ENCODE results near the gene LRRC3C. TPM values are rescaled to one million over a fixed set of nuclear protein-coding genes. Genes with fewer than 3 reads are reported as not detected.

LRRC3C gene
- total RNA-seq, 1 experiment from 2014 or later: not detected

DNA sequence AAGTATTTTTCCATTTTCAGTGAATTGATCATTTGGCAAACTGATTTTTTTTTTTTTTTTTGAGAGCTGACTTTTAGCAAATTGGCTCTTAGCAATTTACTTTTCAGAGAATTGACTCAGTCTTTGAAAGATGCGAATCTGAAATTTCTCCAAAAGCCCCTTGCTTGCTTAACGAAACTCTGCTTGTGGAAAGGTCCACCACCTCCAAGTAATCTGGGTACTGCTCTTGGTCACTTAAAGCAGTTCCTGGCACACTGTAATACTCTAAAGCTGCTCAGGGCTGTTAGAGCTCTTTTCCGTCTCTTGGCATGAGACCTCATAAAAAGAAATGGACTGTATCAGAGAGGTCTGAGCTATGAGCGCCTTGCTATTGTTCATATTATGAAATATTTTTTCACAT lies 12.0 kb upstream of the LRRC3C start:
- POLR2A ChIA-PET: interaction anchor here (0.5 to 0.7 kb wide), 3 partner anchors 55 to 566 kb away, joined by 4 to 5 read pairs (median 4); no protein-coding TSS in a partner anchor
- intact Hi-C loops (cut with micrococcal nuclease; ENCODE audit: unreplicated experiment): no loop called here
- Histone ChIP-seq H3K4me3 (ENCODE audit: low read depth, low read length) (no peak overlapping the region), H3K4me1 (peaks cover 27% of the 10 kb centered on the region), H3K36me3 (ENCODE audit: control insufficient read depth, insufficient read depth, low read length) (peaks cover 3% of the 10 kb centered on the region), H3K9me3 (no peaks in the 10 kb centered on the region), H3K27me3 (replicated peaks; ENCODE audit: control insufficient read depth, insufficient read depth, low read length) (no peaks in the 10 kb centered on the region)
- CTCF ChIA-PET: no interaction called here
- no TSS peak for BruUV-seq (replicated peaks)
- H3K27ac Mint-ChIP-seq (ENCODE audit: unreplicated experiment): no peak overlapping the region
- no peak overlapping the region for H3K4me3 Mint-ChIP-seq (ENCODE audit: unreplicated experiment)
- TF ChIP-seq, protein P1, sequence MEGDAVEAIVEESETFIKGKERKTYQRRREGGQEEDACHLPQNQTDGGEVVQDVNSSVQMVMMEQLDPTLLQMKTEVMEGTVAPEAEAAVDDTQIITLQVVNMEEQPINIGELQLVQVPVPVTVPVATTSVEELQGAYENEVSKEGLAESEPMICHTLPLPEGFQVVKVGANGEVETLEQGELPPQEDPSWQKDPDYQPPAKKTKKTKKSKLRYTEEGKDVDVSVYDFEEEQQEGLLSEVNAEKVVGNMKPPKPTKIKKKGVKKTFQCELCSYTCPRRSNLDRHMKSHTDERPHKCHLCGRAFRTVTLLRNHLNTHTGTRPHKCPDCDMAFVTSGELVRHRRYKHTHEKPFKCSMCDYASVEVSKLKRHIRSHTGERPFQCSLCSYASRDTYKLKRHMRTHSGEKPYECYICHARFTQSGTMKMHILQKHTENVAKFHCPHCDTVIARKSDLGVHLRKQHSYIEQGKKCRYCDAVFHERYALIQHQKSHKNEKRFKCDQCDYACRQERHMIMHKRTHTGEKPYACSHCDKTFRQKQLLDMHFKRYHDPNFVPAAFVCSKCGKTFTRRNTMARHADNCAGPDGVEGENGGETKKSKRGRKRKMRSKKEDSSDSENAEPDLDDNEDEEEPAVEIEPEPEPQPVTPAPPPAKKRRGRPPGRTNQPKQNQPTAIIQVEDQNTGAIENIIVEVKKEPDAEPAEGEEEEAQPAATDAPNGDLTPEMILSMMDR (IDR thresholded peaks at IDR 0.05; ENCODE audit: insufficient read depth in 1 of 2, low read depth in 1 of 2, low read length in 1 of 2, severe bottlenecking in 1 of 2, unreplicated experiment in 1 of 2): no peak
- no peaks in the 10 kb centered on the region for H3K27me3 Mint-ChIP-seq (ENCODE audit: insufficient read depth, unreplicated experiment)
- H3K36me3 Mint-ChIP-seq (ENCODE audit: insufficient read depth, unreplicated experiment): peaks cover 24% of the 10 kb centered on the region
- no peaks in the 10 kb centered on the region for H3K9me3 Mint-ChIP-seq (ENCODE audit: unreplicated experiment)
- peaks cover 20% of the 10 kb centered on the region for H3K4me1 Mint-ChIP-seq (ENCODE audit: low read depth, unreplicated experiment)
- no peak for DNase-seq

DNA sequence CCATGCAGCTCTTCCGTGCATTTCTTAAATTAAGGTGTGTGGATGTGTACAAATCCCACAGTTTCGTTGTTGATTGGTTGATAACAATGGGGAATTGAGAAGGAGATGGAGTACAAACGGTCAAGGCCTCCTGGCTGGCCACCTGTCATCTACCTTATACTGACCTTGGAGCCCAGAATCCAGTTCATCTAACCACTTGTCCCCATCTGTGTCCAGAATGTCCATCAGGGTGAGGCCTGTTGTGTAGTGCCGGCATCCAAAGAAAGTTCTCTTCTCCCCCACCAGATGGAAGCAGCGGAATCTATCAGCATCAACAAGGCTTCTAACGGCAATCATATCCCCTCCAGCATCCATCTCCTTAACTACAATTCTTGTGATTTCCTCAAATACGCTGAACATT lies 10.6 kb upstream of the LRRC3C start:
- Histone ChIP-seq H3K27me3 (replicated peaks; ENCODE audit: control insufficient read depth, insufficient read depth, low read length) (no peaks in the 10 kb centered on the region), H3K4me1 (peaks cover 27% of the 10 kb centered on the region), H3K4me3 (ENCODE audit: low read depth, low read length) (no peak overlapping the region), H3K36me3 (ENCODE audit: control insufficient read depth, insufficient read depth, low read length) (peaks cover 3% of the 10 kb centered on the region), H3K9me3 (no peaks in the 10 kb centered on the region)
- Mint-ChIP-seq H3K4me3 (ENCODE audit: unreplicated experiment) (peak overlapping the region; percentile 23), H3K4me1 (ENCODE audit: low read depth, unreplicated experiment) (peaks cover 20% of the 10 kb centered on the region), H3K27ac (ENCODE audit: unreplicated experiment) (peak overlapping the region; percentile 90), H3K9me3 (ENCODE audit: unreplicated experiment) (no peaks in the 10 kb centered on the region), H3K27me3 (ENCODE audit: insufficient read depth, unreplicated experiment) (no peaks in the 10 kb centered on the region), H3K36me3 (ENCODE audit: insufficient read depth, unreplicated experiment) (peaks cover 35% of the 10 kb centered on the region)
- BruUV-seq (replicated peaks): no TSS peak
- TF ChIP-seq, protein P1 (IDR thresholded peaks at IDR 0.05; ENCODE audit: insufficient read depth in 1 of 2, low read depth in 1 of 2, low read length in 1 of 2, severe bottlenecking in 1 of 2, unreplicated experiment in 1 of 2): peak; percentile 39 to 51
- intact Hi-C loops (cut with micrococcal nuclease; ENCODE audit: unreplicated experiment): loop anchor here (1.0 kb wide), 2 partner anchors 9 to 63 kb away; partner anchors contain the start of gene PSMD3
- CTCF ChIA-PET: interaction anchor here (0.9 kb wide), 1 partner anchor 42 kb away, joined by 4 read pairs; no protein-coding TSS in a partner anchor
- POLR2A ChIA-PET: interaction anchor here (0.6 kb wide), 1 partner anchor 109 kb away, joined by 3 read pairs; no protein-coding TSS in a partner anchor
- peak; percentile 58 to 67 for DNase-seq

DNA sequence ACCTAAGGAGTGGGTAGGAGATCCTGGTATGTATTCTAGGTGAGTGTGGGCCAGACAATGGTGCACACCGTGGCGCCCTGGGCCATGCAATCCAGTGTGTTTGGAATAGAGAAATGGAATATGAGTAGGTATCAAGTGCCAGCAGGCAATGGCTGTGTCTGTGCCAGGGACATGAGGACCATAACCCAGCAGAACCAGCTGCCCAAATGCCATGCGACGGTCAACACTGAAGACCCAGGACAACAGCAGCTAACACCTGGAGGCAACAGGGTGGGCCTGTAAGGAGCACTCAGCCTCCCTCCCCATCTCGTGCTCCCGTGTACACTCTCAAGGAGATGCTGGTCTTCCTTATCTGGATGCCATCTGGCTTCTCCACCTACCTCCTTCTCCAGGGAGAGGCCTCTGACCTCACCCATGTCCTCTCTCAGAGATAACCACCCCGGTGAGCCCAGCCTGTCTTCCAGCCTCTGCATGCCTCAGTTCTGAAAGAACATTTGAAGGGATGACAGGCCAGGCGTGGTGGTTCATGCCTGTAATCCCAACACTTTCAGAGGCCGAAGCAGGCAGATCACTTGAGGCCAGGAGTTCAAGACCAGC lies 8.3 kb upstream of the LRRC3C start:
- H3K9me3 Mint-ChIP-seq (ENCODE audit: unreplicated experiment): no peaks in the 10 kb centered on the region
- no TSS peak for BruUV-seq (replicated peaks)
- H3K27me3 Mint-ChIP-seq (ENCODE audit: insufficient read depth, unreplicated experiment): no peaks in the 10 kb centered on the region
- peak overlapping the region; percentile 39 for H3K27ac Mint-ChIP-seq (ENCODE audit: unreplicated experiment)
- intact Hi-C loops (cut with micrococcal nuclease; ENCODE audit: unreplicated experiment): no loop called here
- no peaks in the 10 kb centered on the region for H3K9me3 ChIP-seq
- no peak overlapping the region for H3K4me3 ChIP-seq (ENCODE audit: low read depth, low read length)
- peaks cover 3% of the 10 kb centered on the region for H3K36me3 ChIP-seq (ENCODE audit: control insufficient read depth, insufficient read depth, low read length)
- no peak for DNase-seq
- H3K27me3 ChIP-seq (replicated peaks; ENCODE audit: control insufficient read depth, insufficient read depth, low read length): no peaks in the 10 kb centered on the region
- H3K4me1 Mint-ChIP-seq (ENCODE audit: low read depth, unreplicated experiment): peaks cover 20% of the 10 kb centered on the region
- peaks cover 27% of the 10 kb centered on the region for H3K4me1 ChIP-seq
- CTCF ChIA-PET: no interaction called here
- H3K36me3 Mint-ChIP-seq (ENCODE audit: insufficient read depth, unreplicated experiment): peaks cover 42% of the 10 kb centered on the region
- H3K4me3 Mint-ChIP-seq (ENCODE audit: unreplicated experiment): no peak overlapping the region
- TF ChIP-seq, protein P1 (IDR thresholded peaks at IDR 0.05; ENCODE audit: insufficient read depth in 1 of 2, low read depth in 1 of 2, low read length in 1 of 2, severe bottlenecking in 1 of 2, unreplicated experiment in 1 of 2): no peak
- POLR2A ChIA-PET: interaction anchor here (0.5 kb wide), 1 partner anchor 444 kb away, joined by 4 read pairs; no protein-coding TSS in a partner anchor

All from Caco-2 (cell line).